ENCODE measurements around the gene MLN. TPM values are rescaled to one million over a fixed set of nuclear protein-coding genes. Genes with fewer than 3 reads are reported as not detected.
A peak's percentile ranks its signal among the peaks of the same experiment; 100 is the strongest.
"Not testable (repeated sequence)": the region's sequence is repeated elsewhere in the genome, so short reads cannot be mapped to it uniquely, and the experiment has no call there.

The MLN gene
- total RNA-seq, 2 experiments from 2014 or later = not detected

DNA sequence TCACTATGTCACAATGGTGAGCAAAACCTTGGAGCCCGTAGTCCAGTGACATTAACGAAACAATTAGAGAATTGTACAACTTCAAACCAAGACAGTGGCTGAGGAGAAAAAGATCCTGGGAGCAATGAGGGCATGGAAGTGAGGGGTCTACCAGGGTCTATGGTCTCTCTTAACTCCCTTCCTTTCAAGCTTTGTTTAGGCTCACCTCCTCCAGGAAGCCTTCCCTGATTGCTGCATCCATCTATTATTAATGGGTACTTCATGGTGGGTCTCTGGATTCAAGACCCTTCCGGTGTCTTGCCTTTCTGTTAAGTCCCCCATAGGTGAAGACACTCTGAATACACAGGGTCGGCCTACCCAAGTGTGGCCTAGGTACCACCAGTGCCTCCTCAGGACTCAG lies 38.1 kb upstream of the MLN start:
- ChIA-PET CTCF (interaction anchor here (4.4 kb wide), 1 partner anchor 11 kb away, joined by 37 read pairs; no protein-coding TSS in a partner anchor), POLR2A (no interaction called here)
- H3K9me3 Mint-ChIP-seq = peaks cover 2% of the 10 kb centered on the region
- H3K27ac Mint-ChIP-seq = no peak overlapping the region
- peaks cover 20% of the 10 kb centered on the region for H3K4me1 Mint-ChIP-seq
- no peak for DNase-seq
- H3K36me3 Mint-ChIP-seq (ENCODE audit: low read depth) = no peaks in the 10 kb centered on the region
- peaks cover 33% of the 10 kb centered on the region for H3K27me3 Mint-ChIP-seq
- no peak overlapping the region for H3K4me3 Mint-ChIP-seq

GRCh38 chr6:33841070-33841469 lies 37.3 kb upstream of the MLN start:
- POLR2A ChIA-PET = no interaction called here
- H3K9me3 Mint-ChIP-seq = peaks cover 2% of the 10 kb centered on the region

GRCh38 chr6:33840048-33840926 lies 36.5 kb upstream of the MLN start:
- H3K4me1 Mint-ChIP-seq = peaks cover 20% of the 10 kb centered on the region
- POLR2A ChIA-PET = no interaction called here
- CTCF ChIA-PET = interaction anchor here (0.6 to 4.4 kb wide), 7 partner anchors 12 to 187 kb away, joined by 3 to 37 read pairs (median 4); no protein-coding TSS in a partner anchor

More at GRCh38 chr6:33841070-33841469, 37.3 kb upstream of the MLN start:
- Mint-ChIP-seq H3K4me3 (no peak overlapping the region), H3K27me3 (peaks cover 31% of the 10 kb centered on the region), H3K4me1 (peaks cover 20% of the 10 kb centered on the region), H3K27ac (no peak overlapping the region), H3K36me3 (ENCODE audit: low read depth) (no peaks in the 10 kb centered on the region)
- CTCF ChIA-PET = interaction anchor here (0.7 to 4.4 kb wide), 3 partner anchors 11 to 192 kb away, joined by 3 to 37 read pairs (median 6); no protein-coding TSS in a partner anchor
- DNase-seq = no peak

DNA sequence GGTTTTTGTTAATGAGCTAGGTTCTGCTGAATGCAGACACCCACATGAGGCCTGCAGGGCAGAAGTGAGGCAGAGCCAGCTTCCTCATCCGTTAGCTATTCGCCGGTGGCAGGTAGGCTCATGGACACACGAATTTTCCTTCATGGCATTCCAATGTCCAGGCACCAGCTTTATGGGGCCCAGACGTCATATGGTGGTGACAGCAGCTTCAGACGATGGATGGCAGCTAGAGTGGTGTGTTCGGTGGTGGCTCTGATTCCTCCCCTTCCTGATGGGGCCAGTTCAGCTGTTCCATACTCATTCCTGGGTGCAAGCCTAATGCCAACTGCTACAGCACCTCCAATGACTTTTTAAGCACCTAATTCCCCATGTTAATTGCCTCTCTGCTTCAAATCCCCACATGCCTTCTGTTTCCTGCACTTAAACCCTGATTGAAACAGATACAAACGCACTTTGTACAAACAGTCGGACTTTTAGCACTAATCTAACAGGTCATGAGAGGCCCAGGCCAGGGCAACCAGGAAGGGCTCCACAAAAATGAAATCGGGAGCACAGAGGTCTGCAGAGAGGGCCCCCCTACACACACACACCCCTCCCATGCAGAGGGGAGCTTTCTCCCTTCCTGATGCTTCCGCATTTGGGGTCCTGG lies 35.7 kb upstream of the MLN start:
- no peak overlapping the region for H3K4me3 Mint-ChIP-seq
- no peak for DNase-seq
- peaks cover 20% of the 10 kb centered on the region for H3K4me1 Mint-ChIP-seq
- CTCF ChIA-PET = interaction anchor here (0.8 to 4.4 kb wide), 7 partner anchors 13 to 68 kb away, joined by 3 to 37 read pairs (median 5); no protein-coding TSS in a partner anchor
- H3K9me3 Mint-ChIP-seq = peaks cover 2% of the 10 kb centered on the region
- peak overlapping the region; percentile 54 for H3K27ac Mint-ChIP-seq
- POLR2A ChIA-PET = no interaction called here
- peaks cover 22% of the 10 kb centered on the region for H3K27me3 Mint-ChIP-seq
- H3K36me3 Mint-ChIP-seq (ENCODE audit: low read depth) = no peaks in the 10 kb centered on the region

More at GRCh38 chr6:33840048-33840926, 36.5 kb upstream of the MLN start:
- peak; percentile 36 for DNase-seq
- Mint-ChIP-seq H3K27ac (peak overlapping the region; percentile 54), H3K36me3 (ENCODE audit: low read depth) (no peaks in the 10 kb centered on the region), H3K27me3 (peaks cover 27% of the 10 kb centered on the region), H3K4me3 (no peak overlapping the region), H3K9me3 (peaks cover 2% of the 10 kb centered on the region)

DNA sequence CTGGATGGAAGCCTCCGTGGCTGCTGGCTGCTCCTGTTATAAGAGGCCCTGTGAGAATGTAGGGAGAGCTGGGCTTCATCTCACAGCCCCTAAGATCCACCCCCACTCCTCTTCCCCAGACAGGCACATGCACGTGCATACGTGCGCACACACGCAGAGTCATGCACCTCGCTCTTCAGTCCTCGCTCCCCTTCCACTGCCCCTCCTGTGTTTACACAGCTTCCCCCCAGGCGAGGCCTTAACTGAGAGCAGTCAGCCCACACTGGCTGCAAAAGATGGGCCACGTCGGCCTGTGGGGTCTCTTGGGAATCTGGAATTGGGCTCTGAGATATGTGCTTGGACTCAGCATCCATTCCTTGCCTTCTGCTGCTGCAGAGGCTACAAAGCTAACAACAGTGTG lies 35.2 kb upstream of the MLN start:
- peaks cover 21% of the 10 kb centered on the region for H3K27me3 Mint-ChIP-seq
- DNase-seq = no peak
- peaks cover 20% of the 10 kb centered on the region for H3K4me1 Mint-ChIP-seq
- H3K36me3 Mint-ChIP-seq (ENCODE audit: low read depth) = no peaks in the 10 kb centered on the region
- ChIA-PET CTCF (interaction anchor here (1.7 to 4.4 kb wide), 2 partner anchors 14 to 22 kb away, joined by 5 to 37 read pairs; no protein-coding TSS in a partner anchor), POLR2A (no interaction called here)
- no peak overlapping the region for H3K4me3 Mint-ChIP-seq
- H3K9me3 Mint-ChIP-seq = peaks cover 2% of the 10 kb centered on the region
- no peak overlapping the region for H3K27ac Mint-ChIP-seq

GRCh38 chr6:33837971-33838665 lies 34.3 kb upstream of the MLN start:
- Mint-ChIP-seq H3K36me3 (ENCODE audit: low read depth) (no peaks in the 10 kb centered on the region), H3K4me3 (no peak overlapping the region), H3K9me3 (peaks cover 2% of the 10 kb centered on the region), H3K27me3 (peaks cover 18% of the 10 kb centered on the region), H3K4me1 (peaks cover 20% of the 10 kb centered on the region), H3K27ac (no peak overlapping the region)
- ChIA-PET CTCF (interaction anchor here (1.2 to 4.4 kb wide), 3 partner anchors 14 to 190 kb away, joined by 3 to 37 read pairs (median 5); no protein-coding TSS in a partner anchor), POLR2A (no interaction called here)
- DNase-seq = no peak

- H3K27me3 Mint-ChIP-seq = peaks cover 16% of the 10 kb centered on the region
- H3K36me3 Mint-ChIP-seq (ENCODE audit: low read depth) = no peaks in the 10 kb centered on the region
- no peak for DNase-seq
- H3K4me1 Mint-ChIP-seq = peaks cover 20% of the 10 kb centered on the region
- no peak overlapping the region for H3K4me3 Mint-ChIP-seq
- no peak overlapping the region for H3K27ac Mint-ChIP-seq
- H3K9me3 Mint-ChIP-seq = peaks cover 2% of the 10 kb centered on the region
- POLR2A ChIA-PET = no interaction called here
- CTCF ChIA-PET = interaction anchor here (1.1 to 1.8 kb wide), 3 partner anchors 9 to 683 kb away, joined by 3 to 5 read pairs (median 4); no protein-coding TSS in a partner anchor
Measured at GRCh38 chr6:33836806-33837469, 33.1 kb upstream of the MLN start.

GRCh38 chr6:33834401-33835392 lies 30.9 kb upstream of the MLN start:
- Mint-ChIP-seq H3K4me1 (peaks cover 8% of the 10 kb centered on the region), H3K27ac (no peak overlapping the region), H3K4me3 (no peak overlapping the region), H3K9me3 (peaks cover 2% of the 10 kb centered on the region), H3K27me3 (peaks cover 21% of the 10 kb centered on the region), H3K36me3 (ENCODE audit: low read depth) (no peaks in the 10 kb centered on the region)
- no peak for DNase-seq
- POLR2A ChIA-PET = no interaction called here
- CTCF ChIA-PET = no interaction called here

DNA sequence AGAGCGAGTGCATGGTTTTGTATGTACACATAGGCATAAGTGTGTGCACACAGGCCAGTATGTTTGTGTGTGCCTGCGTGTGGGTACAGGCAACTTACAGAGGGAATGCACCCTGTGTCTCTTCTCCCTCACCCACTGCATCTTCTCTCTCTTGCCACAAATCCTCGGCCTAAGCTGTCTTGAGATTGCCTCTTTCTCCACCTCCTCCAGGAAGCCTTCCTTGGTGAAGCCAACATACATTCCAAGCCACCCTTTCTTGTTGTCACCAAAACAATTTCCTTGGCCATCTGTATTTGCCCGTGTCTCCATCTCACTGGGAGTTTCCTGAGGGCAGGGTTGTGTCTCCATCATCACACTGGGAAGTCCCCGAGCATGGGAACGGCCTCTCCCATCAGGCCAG lies 29.8 kb upstream of the MLN start:
- Mint-ChIP-seq H3K27me3 (peaks cover 28% of the 10 kb centered on the region), H3K4me1 (no peaks in the 10 kb centered on the region), H3K27ac (no peak overlapping the region), H3K9me3 (peaks cover 2% of the 10 kb centered on the region), H3K36me3 (ENCODE audit: low read depth) (no peaks in the 10 kb centered on the region), H3K4me3 (no peak overlapping the region)
- CTCF ChIA-PET = no interaction called here
- POLR2A ChIA-PET = no interaction called here
- no peak for DNase-seq

DNA sequence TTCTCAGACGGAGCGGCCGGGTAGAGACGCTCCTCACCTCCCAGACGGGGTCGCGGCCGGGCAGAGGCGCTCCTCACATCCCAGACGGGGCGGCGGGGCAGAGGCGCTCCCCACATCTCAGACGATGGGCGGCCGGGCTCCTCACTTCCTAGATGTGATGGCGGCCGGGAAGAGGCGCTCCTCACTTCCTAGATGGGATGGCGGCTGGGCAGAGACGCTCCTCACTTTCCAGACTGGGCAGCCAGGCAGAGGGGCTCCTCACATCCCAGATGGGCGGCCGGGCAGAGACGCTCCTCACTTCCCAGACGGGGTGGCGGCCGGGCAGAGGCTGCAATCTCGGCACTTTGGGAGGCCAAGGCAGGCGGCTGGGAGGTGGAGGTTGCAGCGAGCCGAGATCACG lies 29.0 kb upstream of the MLN start:
- H3K27ac Mint-ChIP-seq; CTCF ChIA-PET; H3K9me3 Mint-ChIP-seq; DNase-seq; POLR2A ChIA-PET; H3K4me1 Mint-ChIP-seq; H3K4me3 Mint-ChIP-seq; H3K36me3 Mint-ChIP-seq (ENCODE audit: low read depth): not testable (repeated sequence)
- H3K27me3 Mint-ChIP-seq = peaks cover 31% of the 10 kb centered on the region

- CTCF ChIA-PET; POLR2A ChIA-PET; DNase-seq; H3K9me3 Mint-ChIP-seq; H3K27ac Mint-ChIP-seq; H3K4me3 Mint-ChIP-seq; H3K36me3 Mint-ChIP-seq (ENCODE audit: low read depth); H3K4me1 Mint-ChIP-seq: not testable (repeated sequence)
- peaks cover 26% of the 10 kb centered on the region for H3K27me3 Mint-ChIP-seq
Measured at GRCh38 chr6:33831725-33832124, 27.9 kb upstream of the MLN start.

Data from activated CD4-positive, alpha-beta T cell treated with anti-CD3 and anti-CD28 coated beads, Interleukin-2, amount 10 ng/mL, durations not matched to agents 7 days and 5 days (primary cell).